ENCODE results near the gene ZBTB32. TPM values are rescaled to one million over a fixed set of nuclear protein-coding genes. Genes with fewer than 3 reads are reported as not detected.

ZBTB32 gene
- total and polyA plus RNA-seq, 2 of the 8 experiments (the other 6 are each of a cell fraction or from before 2014, with no cell fraction given), result 0.11 to 0.50 TPM

- H3K4ac ChIP-seq (replicated peaks; ENCODE audit: insufficient read length, low read depth, low read length), result no peak overlapping the region
- no peak overlapping the region for H3K4me3 ChIP-seq (ENCODE audit: extremely low read depth in 1 of 4, insufficient read depth in 2 of 4, low read depth in 3 of 4, low read length in 4 of 4)
- H3K18ac ChIP-seq (ENCODE audit: extremely low read depth, low read length), result no peak overlapping the region
- ChIA-PET CTCF (ENCODE audit: partially characterized antibody) (interaction anchor here (1.0 kb wide), 3 partner anchors 10 to 58 kb away, joined by 4 read pairs; partner anchors contain the start of gene IGFLR1), POLR2A (ENCODE audit: partially characterized antibody) (interaction anchor here (1.0 to 1.5 kb wide), 4 partner anchors 8 to 49 kb away, joined by 3 to 6 read pairs (median 4); no protein-coding TSS in a partner anchor)
- H3K4me2 ChIP-seq (ENCODE audit: insufficient read depth in 1 of 2, low read depth in 2 of 2, low read length in 2 of 2), result no peak overlapping the region
- H2BK20ac ChIP-seq (ENCODE audit: low read length), result no peak overlapping the region
- no peak overlapping the region for H2AK5ac ChIP-seq (ENCODE audit: low read depth, low read length)
- no peak for FAIRE-seq
- H3K4me1 ChIP-seq (replicated peaks in 1 of 4; ENCODE audit: control insufficient read depth in 3 of 4, insufficient read depth in 4 of 4, low read length in 3 of 4), result peaks cover 0 to 15% (median 7%) of the 10 kb centered on the region in 4 experiments; a peak in 5 of 7 replicates
- no peak overlapping the region for H3K23ac ChIP-seq (ENCODE audit: insufficient read length)
- no peaks in the 10 kb centered on the region for H4K20me1 ChIP-seq (replicated peaks in 1 of 2; ENCODE audit: control insufficient read depth in 1 of 2, insufficient read depth in 2 of 2, low read length in 2 of 2)
- no peak overlapping the region for H3K9ac ChIP-seq (replicated peaks in 1 of 4; ENCODE audit: extremely low read depth in 1 of 4, low read depth in 3 of 4, low read length in 3 of 4)
- H3K27me3 ChIP-seq (replicated peaks in 1 of 4; ENCODE audit: control insufficient read depth in 3 of 4, extremely low read depth in 1 of 4, insufficient read depth in 3 of 4, low read length in 3 of 4), result peaks cover 0 to 17% (median 11%) of the 10 kb centered on the region in 4 experiments; a peak in 5 of 7 replicates
- no peak overlapping the region for H4K5ac ChIP-seq (ENCODE audit: insufficient read length, low read depth, low read length)
- H3K14ac ChIP-seq (ENCODE audit: insufficient read length), result no peak overlapping the region
- no peak for DNase-seq (ENCODE audit: low read depth in 1 of 2, low spot score in 2 of 2)
- no peak overlapping the region for H3K56ac ChIP-seq (replicated peaks; ENCODE audit: insufficient read length, low read depth, low read length)
- H3K9me3 ChIP-seq (ENCODE audit: insufficient read depth in 2 of 2, low read depth in 1 of 2, low read length in 1 of 2), result no peaks in the 10 kb centered on the region
- H2BK5ac ChIP-seq (ENCODE audit: low read depth, low read length), result no peak overlapping the region
- H2AFZ ChIP-seq (ENCODE audit: low read length), result no peak overlapping the region
- H4K8ac ChIP-seq (ENCODE audit: extremely low read depth, insufficient read depth, low read length), result no peak overlapping the region
- H2BK15ac ChIP-seq (ENCODE audit: low read length), result no peak overlapping the region
- TF ChIP-seq TAF1 (IDR thresholded peaks at IDR 0.05; ENCODE audit: low read depth, low read length), result no peak
- no peak overlapping the region for H2BK120ac ChIP-seq (replicated peaks; ENCODE audit: low read depth, low read length)
- H3K36me3 ChIP-seq (ENCODE audit: control insufficient read depth in 2 of 4, insufficient read depth in 4 of 4, low read length in 3 of 4), result no peaks in the 10 kb centered on the region
- no peaks in the 10 kb centered on the region for H3K79me1 ChIP-seq (ENCODE audit: low read depth, low read length)
- no peak overlapping the region for H4K91ac ChIP-seq (replicated peaks; ENCODE audit: insufficient read length, low read length)
- H3K23me2 ChIP-seq (ENCODE audit: low read depth, low read length), result peaks cover 16% of the 10 kb centered on the region
- no peak overlapping the region for H2BK12ac ChIP-seq (ENCODE audit: low read depth, low read length)
- no peaks in the 10 kb centered on the region for H3K79me2 ChIP-seq (ENCODE audit: control insufficient read depth in 1 of 2, insufficient read depth in 2 of 2, low read length in 2 of 2)
- no peak overlapping the region for H3K27ac ChIP-seq (ENCODE audit: low read depth, low read length)
- 90% methylated on average over 11 of the region's 14 CpGs; no CpG with 5 or more reads in 1 of the 2 experiments for WGBS, 2 experiments (ENCODE audit: extremely low coverage in 1 of 2, insufficient coverage in 1 of 2, insufficient read length in 1 of 2, insufficient replicate concordance in 2 of 2, low coverage in 1 of 2, low lambda C conversion rate in 2 of 2, missing lambda C conversion rate in 1 of 2)
These were observed 47.7 kb downstream of the ZBTB32 start for GRCh38 chr19:35751839-35752745.
